Neural progenitor cell (in vitro differentiated cells): ENCODE measurements around the gene ARHGAP24. TPM values are rescaled to one million over a fixed set of nuclear protein-coding genes. Genes with fewer than 3 reads are reported as not detected.

Experiments
- DNase-seq: peaks from one replicate; pipeline ENCODE4 v3.0.0-alpha.2; 2016; ENCODE audit warnings: low spot score
- H2AFZ ChIP-seq: fragments of 200-600 bp; sonication (generic); replicated peaks from 2 replicates; pipeline ENCODE4 v1.6.1; 2016; ENCODE audit warnings: antibody characterized with exemption
- H3F3A ChIP-seq: fragments of 200-600 bp; sonication (generic); 2 replicates; pipeline ENCODE4 v1.6.1; 2016; ENCODE audit warnings: antibody characterized with exemption, low read depth
- H3K27ac ChIP-seq: fragments of 200-600 bp; sonication (generic); 2 replicates; pipeline ENCODE4 v1.5.1; 2016; ENCODE audit warnings: mild to moderate bottlenecking
- H3K27me3 ChIP-seq: fragments of 200-600 bp; sonication (generic); 2 replicates; pipeline ENCODE4 v1.6.1; 2016; ENCODE audit warnings: mild to moderate bottlenecking, moderate library complexity
- H3K36me3 ChIP-seq: fragments of 200-600 bp; sonication (generic); 2 replicates; pipeline ENCODE4 v1.5.1; 2016
- H3K4me1 ChIP-seq: fragments of 200-600 bp; sonication (generic); 2 replicates; pipeline ENCODE4 v1.6.1; 2016; ENCODE audit warnings: mixed run types
- H3K4me2 ChIP-seq: fragments of 200-600 bp; sonication (generic); 2 replicates; pipeline ENCODE4 v1.6.1; 2016
- H3K4me3 ChIP-seq: fragments of 200-600 bp; sonication (generic); 2 replicates; pipeline ENCODE4 v1.5.1; 2016
- H3K79me2 ChIP-seq: fragments of 200-600 bp; sonication (generic); 2 replicates; pipeline ENCODE4 v1.6.1; 2016; ENCODE audit warnings: low read depth
- H3K9ac ChIP-seq: fragments of 200-600 bp; sonication (generic); 2 replicates; pipeline ENCODE4 v1.6.1; 2016
- H3K9me3 ChIP-seq: fragments of 200-600 bp; sonication (generic); 2 replicates; pipeline ENCODE4 v1.5.1; 2016; ENCODE audit warnings: low read depth
- H4K20me1 ChIP-seq: fragments of 200-600 bp; sonication (generic); 2 replicates; pipeline ENCODE4 v1.6.1; 2016; ENCODE audit warnings: low read depth
- H3K27ac Mint-ChIP-seq: 3 replicates; pipeline ENCODE4 v1.8.0; 2021; ENCODE audit warnings: mixed read lengths
- H3K27me3 Mint-ChIP-seq: 2 replicates; pipeline ENCODE4 v1.8.0; 2022; ENCODE audit warnings: low read depth, mild to moderate bottlenecking, inconsistent platforms, moderate library complexity, mixed read lengths; ENCODE audit not compliant: insufficient read depth
- H3K36me3 Mint-ChIP-seq: 3 replicates; pipeline ENCODE4 v1.8.0; 2021; ENCODE audit warnings: mixed read lengths
- H3K4me1 Mint-ChIP-seq: 3 replicates; pipeline ENCODE4 v1.8.0; 2021; ENCODE audit warnings: mixed read lengths
- H3K4me3 Mint-ChIP-seq: 3 replicates; pipeline ENCODE4 v1.8.0; 2021; ENCODE audit warnings: mild to moderate bottlenecking, moderate library complexity, mixed read lengths
- H3K9me3 Mint-ChIP-seq: 3 replicates; pipeline ENCODE4 v1.8.0; 2020; ENCODE audit warnings: mixed read lengths
- EZH2 ChIP-seq: fragments of 200-600 bp; sonication (generic); IDR thresholded peaks from 2 replicates; pipeline ENCODE4 v1.6.1; 2017; ENCODE audit warnings: antibody characterized with exemption, mild to moderate bottlenecking, moderate library complexity
- EZH2phosphoT487 ChIP-seq: fragments of 200-600 bp; sonication (generic); IDR thresholded peaks from 2 replicates; pipeline ENCODE4 v1.6.1; 2017; ENCODE audit warnings: antibody characterized with exemption
- total RNA-seq: library from RNA; depleted of rRNA; stranded (reverse); fragments of >200 nt; gene quantifications from 2 replicates; pipeline ENCODE4 v1.2.3, GENCODE V29; 2015; ENCODE audit warnings: low replicate concordance
- TF ChIP-seq, protein P1 (sequence below): fragments of 200-600 bp; sonication (generic); IDR thresholded peaks from 2 replicates; pipeline ENCODE4 v1.5.1; 2017; ENCODE audit warnings: antibody characterized with exemption, mild to moderate bottlenecking

ARHGAP24 gene
- total RNA-seq, 1 donor from 2014 or later, result 2.2 TPM

DNA sequence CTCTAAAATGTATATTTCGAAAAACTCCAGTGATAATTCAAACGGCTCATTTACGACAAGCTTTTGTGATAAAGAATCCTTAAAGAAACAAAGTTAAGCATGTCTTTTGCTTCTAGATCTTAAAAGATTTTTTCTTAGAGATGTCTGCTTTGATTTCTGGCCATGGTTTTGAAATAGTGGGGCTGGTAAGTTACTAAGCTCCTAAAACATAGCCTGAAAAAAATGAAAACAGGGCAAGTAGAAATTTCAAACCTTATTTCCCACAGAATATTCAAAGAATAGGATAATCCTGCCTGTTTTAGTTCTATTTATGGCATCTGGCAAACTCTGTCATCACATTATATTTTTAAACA is 318.3 kb downstream of the ARHGAP24 start:
- no peak overlapping the region for H3K4me3 Mint-ChIP-seq
- Histone ChIP-seq H3K36me3 (no peaks in the 10 kb centered on the region), H3F3A (no peaks in the 10 kb centered on the region), H3K9ac (no peak overlapping the region), H2AFZ (no peak overlapping the region), H3K27me3 (no peaks in the 10 kb centered on the region), H3K27ac (no peak overlapping the region), H3K79me2 (no peaks in the 10 kb centered on the region), H3K4me3 (no peak overlapping the region), H4K20me1 (no peaks in the 10 kb centered on the region), H3K4me2 (no peak overlapping the region), H3K9me3 (no peaks in the 10 kb centered on the region), H3K4me1 (no peaks in the 10 kb centered on the region)
- no peaks in the 10 kb centered on the region for H3K36me3 Mint-ChIP-seq
- H3K9me3 Mint-ChIP-seq, result peaks cover 5% of the 10 kb centered on the region
- H3K27ac Mint-ChIP-seq, result no peak overlapping the region
- no peaks in the 10 kb centered on the region for H3K4me1 Mint-ChIP-seq
- H3K27me3 Mint-ChIP-seq, result no peaks in the 10 kb centered on the region
- no peak for TF ChIP-seq EZH2
- DNase-seq, result no peak

DNA sequence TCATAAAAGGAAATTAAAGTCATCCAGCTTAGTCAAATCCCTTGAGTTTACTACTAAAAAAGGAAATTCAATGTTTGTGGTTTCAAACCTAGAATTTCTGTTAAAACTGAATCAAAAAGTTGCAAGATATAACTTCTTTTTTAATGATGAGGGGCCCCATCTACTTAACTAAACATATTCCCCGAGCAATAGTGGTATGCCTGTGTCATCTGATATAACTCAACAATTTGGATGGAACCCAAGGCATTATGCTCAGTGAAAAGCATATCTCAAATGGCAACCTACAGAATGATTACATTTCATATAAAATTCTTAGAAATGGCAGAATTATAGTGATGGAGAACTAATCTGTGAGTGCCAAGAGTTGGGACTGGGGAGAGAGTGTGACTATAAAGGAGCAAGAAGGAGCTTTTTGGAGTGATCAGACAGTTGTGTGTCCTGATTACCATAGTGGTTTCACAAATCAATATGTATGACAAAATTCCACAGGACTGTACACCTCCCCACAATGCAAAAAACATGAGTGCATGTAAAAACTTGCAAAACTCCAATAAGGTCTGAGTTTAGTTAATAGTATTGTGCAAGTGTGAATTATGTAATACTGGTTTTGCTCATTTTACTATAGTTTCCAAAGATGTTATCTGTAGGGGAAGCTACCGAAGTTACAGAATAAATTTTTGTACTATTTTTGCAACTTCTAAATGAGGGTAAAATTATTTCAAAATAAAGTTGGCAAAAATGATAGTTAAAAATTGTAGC is 323.2 kb downstream of the ARHGAP24 start:
- no peaks in the 10 kb centered on the region for H3K4me1 ChIP-seq
- peaks cover 6% of the 10 kb centered on the region for H3K9me3 ChIP-seq
- no peak overlapping the region for H3K9ac ChIP-seq
- H3K4me3 Mint-ChIP-seq, result no peak overlapping the region
- H3K27ac Mint-ChIP-seq, result no peak overlapping the region
- H4K20me1 ChIP-seq, result no peaks in the 10 kb centered on the region
- peaks cover 11% of the 10 kb centered on the region for H3K9me3 Mint-ChIP-seq
- H3K27ac ChIP-seq, result no peak overlapping the region
- no peaks in the 10 kb centered on the region for H3K79me2 ChIP-seq
- H3K4me3 ChIP-seq, result no peak overlapping the region
- H3K27me3 Mint-ChIP-seq, result no peaks in the 10 kb centered on the region
- no peaks in the 10 kb centered on the region for H3K36me3 ChIP-seq
- H2AFZ ChIP-seq, result no peak overlapping the region
- no peaks in the 10 kb centered on the region for H3K4me1 Mint-ChIP-seq
- no peaks in the 10 kb centered on the region for H3F3A ChIP-seq
- no peaks in the 10 kb centered on the region for H3K27me3 ChIP-seq
- no peak overlapping the region for H3K4me2 ChIP-seq
- no peaks in the 10 kb centered on the region for H3K36me3 Mint-ChIP-seq
- TF ChIP-seq, protein P1, sequence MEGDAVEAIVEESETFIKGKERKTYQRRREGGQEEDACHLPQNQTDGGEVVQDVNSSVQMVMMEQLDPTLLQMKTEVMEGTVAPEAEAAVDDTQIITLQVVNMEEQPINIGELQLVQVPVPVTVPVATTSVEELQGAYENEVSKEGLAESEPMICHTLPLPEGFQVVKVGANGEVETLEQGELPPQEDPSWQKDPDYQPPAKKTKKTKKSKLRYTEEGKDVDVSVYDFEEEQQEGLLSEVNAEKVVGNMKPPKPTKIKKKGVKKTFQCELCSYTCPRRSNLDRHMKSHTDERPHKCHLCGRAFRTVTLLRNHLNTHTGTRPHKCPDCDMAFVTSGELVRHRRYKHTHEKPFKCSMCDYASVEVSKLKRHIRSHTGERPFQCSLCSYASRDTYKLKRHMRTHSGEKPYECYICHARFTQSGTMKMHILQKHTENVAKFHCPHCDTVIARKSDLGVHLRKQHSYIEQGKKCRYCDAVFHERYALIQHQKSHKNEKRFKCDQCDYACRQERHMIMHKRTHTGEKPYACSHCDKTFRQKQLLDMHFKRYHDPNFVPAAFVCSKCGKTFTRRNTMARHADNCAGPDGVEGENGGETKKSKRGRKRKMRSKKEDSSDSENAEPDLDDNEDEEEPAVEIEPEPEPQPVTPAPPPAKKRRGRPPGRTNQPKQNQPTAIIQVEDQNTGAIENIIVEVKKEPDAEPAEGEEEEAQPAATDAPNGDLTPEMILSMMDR, result no peak
- no peak for TF ChIP-seq EZH2
- TF ChIP-seq EZH2phosphoT487, result no peak
- no peak for DNase-seq

DNA sequence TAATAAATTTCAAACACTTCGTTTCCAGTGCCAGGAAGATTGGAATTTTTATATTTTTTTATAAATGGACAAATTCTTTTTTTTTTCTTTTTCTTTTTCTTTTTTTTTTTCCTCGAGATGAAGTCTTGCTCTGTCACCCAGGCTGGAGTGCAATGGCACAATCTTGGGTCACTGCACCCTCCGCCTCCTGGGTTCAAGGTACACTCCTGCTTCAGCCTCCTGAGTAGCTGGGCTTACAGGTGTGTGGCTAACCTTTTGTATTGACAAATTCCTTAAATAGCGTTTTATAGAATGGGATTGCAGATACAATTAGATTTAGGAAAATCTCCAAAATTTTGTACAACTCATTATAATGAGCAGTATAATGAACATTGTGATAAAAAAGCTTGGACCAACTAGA is 328.9 kb downstream of the ARHGAP24 start:
- DNase-seq, result no peak
- no peaks in the 10 kb centered on the region for H3F3A ChIP-seq
- no peak overlapping the region for H3K4me3 ChIP-seq
- peaks cover 6% of the 10 kb centered on the region for H3K4me1 Mint-ChIP-seq
- H2AFZ ChIP-seq, result no peak overlapping the region
- no peak overlapping the region for H3K4me2 ChIP-seq
- peaks cover 3% of the 10 kb centered on the region for H3K9me3 ChIP-seq
- no peaks in the 10 kb centered on the region for H3K36me3 ChIP-seq
- no peaks in the 10 kb centered on the region for H3K36me3 Mint-ChIP-seq
- H3K27me3 Mint-ChIP-seq, result no peaks in the 10 kb centered on the region
- no peak overlapping the region for H3K27ac Mint-ChIP-seq
- peaks cover 7% of the 10 kb centered on the region for H3K4me1 ChIP-seq
- TF ChIP-seq, protein P1, result no peak
- TF ChIP-seq EZH2phosphoT487 (no peak), EZH2 (no peak)
- no peaks in the 10 kb centered on the region for H4K20me1 ChIP-seq
- peaks cover 4% of the 10 kb centered on the region for H3K9me3 Mint-ChIP-seq
- H3K27me3 ChIP-seq, result no peaks in the 10 kb centered on the region
- no peak overlapping the region for H3K4me3 Mint-ChIP-seq
- H3K79me2 ChIP-seq, result no peaks in the 10 kb centered on the region
- H3K9ac ChIP-seq, result no peak overlapping the region
- no peak overlapping the region for H3K27ac ChIP-seq

DNA sequence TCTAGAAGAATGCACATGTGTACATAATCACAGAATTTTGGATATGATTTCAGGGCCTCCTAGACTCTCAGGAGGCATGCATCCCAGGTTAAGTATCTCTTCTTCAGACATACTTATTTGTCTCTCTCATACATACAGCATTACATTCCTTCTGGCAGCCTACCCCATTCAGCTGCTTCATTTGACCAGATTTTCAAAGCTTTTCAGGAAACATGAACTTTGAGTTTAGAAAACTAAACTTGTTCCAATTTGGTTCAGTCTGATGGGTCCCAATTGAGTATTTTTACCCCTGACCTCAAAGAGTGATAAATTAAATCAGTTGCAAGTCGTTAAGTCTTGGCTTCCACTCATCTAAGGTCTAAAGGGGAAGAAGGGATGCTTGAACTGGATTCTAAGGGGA is 330.9 kb downstream of the ARHGAP24 start:
- no peaks in the 10 kb centered on the region for H3K36me3 Mint-ChIP-seq
- DNase-seq, result no peak
- H3K4me3 Mint-ChIP-seq, result no peak overlapping the region
- H3K27me3 Mint-ChIP-seq, result no peaks in the 10 kb centered on the region
- no peaks in the 10 kb centered on the region for H3F3A ChIP-seq
- no peak overlapping the region for H2AFZ ChIP-seq
- no peaks in the 10 kb centered on the region for H3K9me3 ChIP-seq
- no peaks in the 10 kb centered on the region for H4K20me1 ChIP-seq
- no peak overlapping the region for H3K9ac ChIP-seq
- no peak overlapping the region for H3K4me3 ChIP-seq
- TF ChIP-seq EZH2, result no peak
- TF ChIP-seq EZH2phosphoT487, result no peak
- TF ChIP-seq, protein P1, result no peak
- no peaks in the 10 kb centered on the region for H3K9me3 Mint-ChIP-seq
- no peaks in the 10 kb centered on the region for H3K36me3 ChIP-seq
- H3K79me2 ChIP-seq, result no peaks in the 10 kb centered on the region
- no peak overlapping the region for H3K27ac Mint-ChIP-seq
- H3K4me1 ChIP-seq, result peaks cover 7% of the 10 kb centered on the region
- no peak overlapping the region for H3K27ac ChIP-seq
- no peaks in the 10 kb centered on the region for H3K27me3 ChIP-seq
- H3K4me2 ChIP-seq, result no peak overlapping the region
- peaks cover 10% of the 10 kb centered on the region for H3K4me1 Mint-ChIP-seq
